H1 (cell line): ENCODE data around the gene SERPINB5. TPM values are rescaled to one million over a fixed set of nuclear protein-coding genes. Genes with fewer than 3 reads are reported as not detected.

Experiments used
- CTCF ChIA-PET: fragments of 300-600 bp; sonication (Branson Sonifier 250); formaldehyde crosslinking; loops from one replicate; lab custom pipeline; 2021; ENCODE audit not compliant: partially characterized antibody; lab: Charles Lee
- POLR2A ChIA-PET: fragments of 300-600 bp; sonication (Branson Sonifier 250); formaldehyde crosslinking; loops from one replicate; lab custom pipeline; 2021; ENCODE audit warnings: inconsistent platforms; ENCODE audit not compliant: partially characterized antibody; lab: Charles Lee
- DNase-seq, 2 experiments: peaks; one replicate each; pipeline versions ENCODE4 v3.0.0 to v3.0.0-alpha.2; 2010 to 2022; ENCODE audit warnings: low spot score in 2 of 2, low read depth in 1 of 2, mixed read lengths in 1 of 2
- FAIRE-seq: peaks from 2 replicates; lab custom pipeline; 2011; peaks lifted over from hg19 to GRCh38; lab: Jason Lieb, UNC
- H2AFZ ChIP-seq: 2 replicates; pipeline ENCODE4 v1.8.1; 2012; ENCODE audit warnings: low read length, inconsistent platforms
- H2AK5ac ChIP-seq: 2 replicates; pipeline ENCODE4 v1.6.1; 2013; ENCODE audit warnings: low read depth, low read length
- H2BK120ac ChIP-seq: replicated peaks from 2 replicates; pipeline ENCODE3; 2013; ENCODE audit warnings: low read depth, low read length, inconsistent platforms
- H2BK12ac ChIP-seq: 2 replicates; pipeline ENCODE4 v1.6.1; 2013; ENCODE audit warnings: low read depth, low read length
- H2BK15ac ChIP-seq: 2 replicates; pipeline ENCODE4 v1.6.1; 2013; ENCODE audit warnings: low read length
- H2BK20ac ChIP-seq: 2 replicates; pipeline ENCODE4 v1.6.1; 2013; ENCODE audit warnings: low read length
- H2BK5ac ChIP-seq: 2 replicates; pipeline ENCODE4 v1.6.1; 2013; ENCODE audit warnings: low read depth, low read length
- H3K14ac ChIP-seq: 2 replicates; pipeline ENCODE4 v1.6.1; 2013; ENCODE audit warnings: inconsistent platforms; ENCODE audit not compliant: insufficient read length
- H3K18ac ChIP-seq: 2 replicates; pipeline ENCODE4 v1.6.1; 2013; ENCODE audit warnings: low read length; ENCODE audit errors: extremely low read depth
- H3K23ac ChIP-seq: 2 replicates; pipeline ENCODE4 v1.6.1; 2013; ENCODE audit warnings: inconsistent platforms; ENCODE audit not compliant: insufficient read length
- H3K23me2 ChIP-seq: 2 replicates; pipeline ENCODE4 v1.6.1; 2013; ENCODE audit warnings: low read depth, low read length
- H3K27ac ChIP-seq: 2 replicates; pipeline ENCODE4 v1.6.1; 2011; ENCODE audit warnings: low read depth, low read length, inconsistent platforms
- H3K27me3 ChIP-seq, 4 experiments: replicated peaks in 1 of 4; 1 replicate in 1 of 4; 2 replicates in 3 of 4; pipeline versions ENCODE4 v1.6.1 to v1.8.1; 2011 to 2013; ENCODE audit warnings: low read length in 3 of 4, mild to moderate bottlenecking in 3 of 4, inconsistent platforms in 2 of 4, mixed read lengths in 2 of 4, moderate library complexity in 1 of 4; ENCODE audit not compliant: control insufficient read depth in 3 of 4, insufficient read depth in 3 of 4; ENCODE audit errors: extremely low read depth in 1 of 4
- H3K36me3 ChIP-seq, 4 experiments: 2 replicates each; pipeline versions ENCODE4 v1.6.1 to v1.8.1; 2011 to 2013; ENCODE audit warnings: mild to moderate bottlenecking in 4 of 4, low read length in 3 of 4, moderate library complexity in 2 of 4, control low read depth in 1 of 4, inconsistent platforms in 1 of 4; ENCODE audit not compliant: insufficient read depth in 4 of 4, control insufficient read depth in 2 of 4
- H3K4ac ChIP-seq: replicated peaks from 2 replicates; pipeline ENCODE3; 2013; ENCODE audit warnings: low read length, low read depth, mixed read lengths, inconsistent platforms; ENCODE audit not compliant: insufficient read length
- H3K4me1 ChIP-seq, 4 experiments: replicated peaks in 1 of 4; 1 replicate in 1 of 4; 2 replicates in 3 of 4; pipeline versions ENCODE4 v1.6.1 to v1.8.1; 2011 to 2013; ENCODE audit warnings: low read length in 3 of 4, inconsistent platforms in 2 of 4, mixed read lengths in 1 of 4; ENCODE audit not compliant: insufficient read depth in 4 of 4, control insufficient read depth in 3 of 4
- H3K4me2 ChIP-seq, 2 experiments: 2 replicates each; pipeline versions ENCODE4 v1.6.1 to v1.8.1; 2011 to 2013; ENCODE audit warnings: low read depth in 2 of 2, low read length in 2 of 2, control low read depth in 1 of 2, inconsistent platforms in 1 of 2, mild to moderate bottlenecking in 1 of 2; ENCODE audit not compliant: insufficient read depth in 1 of 2
- H3K4me3 ChIP-seq, 4 experiments: fragments of 200-600, 300-600 bp in 1 of 4; sonication (generic), shearing (Covaris generic), sonication (Bioruptor Twin) in 1 of 4; 2 replicates each; pipeline versions ENCODE4 v1.5.1 to v1.8.1; 2011 to 2016; ENCODE audit warnings: low read length in 4 of 4, low read depth in 3 of 4, control low read depth in 2 of 4, inconsistent platforms in 2 of 4, mild to moderate bottlenecking in 2 of 4, mixed read lengths in 1 of 4, moderate library complexity in 1 of 4; ENCODE audit not compliant: insufficient read depth in 2 of 4; ENCODE audit errors: extremely low read depth in 1 of 4
- H3K56ac ChIP-seq: replicated peaks from 2 replicates; pipeline ENCODE3; 2013; ENCODE audit warnings: low read depth, mild to moderate bottlenecking, mixed read lengths, low read length, inconsistent platforms; ENCODE audit not compliant: insufficient read length
- H3K79me1 ChIP-seq: 2 replicates; pipeline ENCODE4 v1.6.1; 2013; ENCODE audit warnings: low read depth, low read length, control low read depth
- H3K79me2 ChIP-seq, 2 experiments: 2 replicates each; pipeline versions ENCODE4 v1.6.1 to v1.8.1; 2012 to 2013; ENCODE audit warnings: low read length in 2 of 2, mild to moderate bottlenecking in 2 of 2, inconsistent platforms in 1 of 2; ENCODE audit not compliant: insufficient read depth in 2 of 2, control insufficient read depth in 1 of 2
- H3K9ac ChIP-seq, 4 experiments: replicated peaks in 1 of 4; 1 replicate in 1 of 4; 2 replicates in 3 of 4; pipeline versions ENCODE4 v1.6.1 to v1.8.1; 2011 to 2013; ENCODE audit warnings: low read depth in 3 of 4, low read length in 3 of 4, control low read depth in 2 of 4, mild to moderate bottlenecking in 2 of 4, moderate library complexity in 2 of 4, inconsistent platforms in 1 of 4; ENCODE audit errors: extremely low read depth in 1 of 4
- H3K9me3 ChIP-seq, 2 experiments: 2 replicates each; pipeline versions ENCODE4 v1.6.1 to v1.8.1; 2012 to 2013; ENCODE audit warnings: mild to moderate bottlenecking in 2 of 2, moderate library complexity in 2 of 2, control low read depth in 1 of 2, inconsistent platforms in 1 of 2, low read depth in 1 of 2, low read length in 1 of 2, mixed read lengths in 1 of 2; ENCODE audit not compliant: insufficient read depth in 2 of 2
- H4K20me1 ChIP-seq, 2 experiments: replicated peaks in 1 of 2; 2 replicates each; pipeline versions ENCODE3 to v1.8.1; 2011 to 2013; ENCODE audit warnings: inconsistent platforms in 2 of 2, low read length in 2 of 2, mild to moderate bottlenecking in 1 of 2; ENCODE audit not compliant: insufficient read depth in 2 of 2, control insufficient read depth in 1 of 2
- H4K5ac ChIP-seq: 2 replicates; pipeline ENCODE4 v1.6.1; 2013; ENCODE audit warnings: low read length, low read depth, mixed read lengths, inconsistent platforms; ENCODE audit not compliant: insufficient read length
- H4K8ac ChIP-seq: 2 replicates; pipeline ENCODE4 v1.8.0; 2013; ENCODE audit warnings: mild to moderate bottlenecking, moderate library complexity, low read length, inconsistent platforms; ENCODE audit not compliant: insufficient read depth; ENCODE audit errors: extremely low read depth
- H4K91ac ChIP-seq: replicated peaks from 2 replicates; pipeline ENCODE3; 2013; ENCODE audit warnings: low read length, mixed read lengths, inconsistent platforms; ENCODE audit not compliant: insufficient read length
- ATF3 ChIP-seq: IDR thresholded peaks from 2 replicates; pipeline ENCODE4 v1.6.1; 2011; ENCODE audit warnings: low read depth, mild to moderate bottlenecking, low read length; ENCODE audit not compliant: insufficient read depth
- CBX8 ChIP-seq: fragments of 300-800, 300-1000 bp; sonication (generic); IDR thresholded peaks from 2 replicates; pipeline ENCODE4 v1.7.1; 2016; ENCODE audit warnings: low read depth, low read length, borderline replicate concordance
- CEBPB ChIP-seq: IDR thresholded peaks from 2 replicates; pipeline ENCODE4 v1.6.1; 2012; ENCODE audit warnings: low read depth, low read length
- CREB1 ChIP-seq: IDR thresholded peaks from 2 replicates; pipeline ENCODE4 v1.6.1; 2012; ENCODE audit warnings: inconsistent platforms
- EGR1 ChIP-seq: IDR thresholded peaks from 2 replicates; pipeline ENCODE4 v1.6.1; 2011; ENCODE audit warnings: low read depth, low read length, borderline replicate concordance
- EP300 ChIP-seq, 2 experiments: IDR thresholded peaks; 1 replicate in 1 of 2; 2 replicates in 1 of 2; pipeline ENCODE4 v1.6.1; 2011 to 2012; ENCODE audit warnings: low read depth in 2 of 2, low read length in 2 of 2, mild to moderate bottlenecking in 2 of 2, borderline replicate concordance in 1 of 2, inconsistent platforms in 1 of 2, moderate library complexity in 1 of 2
- GABPA ChIP-seq: IDR thresholded peaks from 2 replicates; pipeline ENCODE4 v1.6.1; 2011; ENCODE audit warnings: mild to moderate bottlenecking, low read length, moderate library complexity, borderline replicate concordance; ENCODE audit not compliant: insufficient read depth
- HDAC6 ChIP-seq: IDR thresholded peaks from one replicate; pipeline ENCODE4 v1.7.1; 2012; ENCODE audit warnings: low read depth, mild to moderate bottlenecking, inconsistent platforms, low read length, moderate library complexity
- KDM5A ChIP-seq: fragments of 200-600 bp; IDR thresholded peaks from 2 replicates; pipeline ENCODE4 v1.7.1; 2012; ENCODE audit warnings: mild to moderate bottlenecking, low read length, inconsistent platforms, mixed read lengths
- MAX ChIP-seq: IDR thresholded peaks from 2 replicates; pipeline ENCODE4 v1.6.1; 2012; ENCODE audit warnings: inconsistent platforms
- SAP30 ChIP-seq: fragments of 300-600 bp; sonication (generic); IDR thresholded peaks from 2 replicates; pipeline ENCODE4 v1.7.1; 2012; ENCODE audit warnings: low read length, moderate library complexity, mild to moderate bottlenecking, inconsistent platforms; ENCODE audit not compliant: insufficient read depth, insufficient replicate concordance
- SUZ12 ChIP-seq: fragments of 200-600 bp; sonication (generic); IDR thresholded peaks from 2 replicates; pipeline ENCODE4 v1.6.1; 2012; ENCODE audit warnings: mild to moderate bottlenecking, inconsistent platforms, low read length, moderate library complexity, mixed read lengths
- TCF12 ChIP-seq: IDR thresholded peaks from 2 replicates; pipeline ENCODE4 v1.6.1; 2011; ENCODE audit warnings: low read depth, mild to moderate bottlenecking, low read length
- ZNF274 ChIP-seq: IDR thresholded peaks from 2 replicates; pipeline ENCODE4 v1.7.0; 2012; ENCODE audit warnings: low read length, borderline replicate concordance; ENCODE audit errors: extremely low read depth
- WGBS, 2 experiments: shearing (Covaris generic) in 1 of 2; methylation state at CpG; one replicate each; pipeline versions ENCODE4 v1.1.6 to v1.1.7; 2013 to 2015; ENCODE audit warnings: low lambda C conversion rate in 2 of 2, mixed read lengths in 2 of 2, inconsistent platforms in 1 of 2, low coverage in 1 of 2, missing lambda C conversion rate in 1 of 2; ENCODE audit not compliant: insufficient replicate concordance in 2 of 2, insufficient coverage in 1 of 2, insufficient read length in 1 of 2; ENCODE audit errors: extremely low coverage in 1 of 2, missing lambda C conversion rate in 1 of 2; 5-methylcytosine and 5-hydroxymethylcytosine counted together
- polyA plus RNA-seq, 7 experiments: library from polyadenylated mRNA; depleted of rRNA in 3 of 7; stranded (reverse) in 5 of 7; unstranded in 2 of 7; fragments of >200 nt in 5 of 7; fragments of 200-250 nt in 2 of 7; gene quantifications; 1 replicate in 5 of 7; 2 replicates in 1 of 7; 4 replicates in 1 of 7; pipeline versions ENCODE4 v1.2.1 to v1.2.3, GENCODE V29; 2011 to 2013; ENCODE audit warnings: missing spikeins in 2 of 7, mixed read lengths in 2 of 7
- total RNA-seq: library from RNA; stranded (reverse); fragmentation: NEBNext Ultra II Directional; extraction: Animal tissue kit (Norgen Biotek cat#: 25700); gene quantifications from 2 replicates; pipeline ENCODE4 v1.2.1, GENCODE V29; 2021

Gene SERPINB5
- total and polyA plus RNA-seq, 2 of the 8 experiments (the other 6 are each of a cell fraction or from before 2014, with no cell fraction given): 0.03 TPM; not detected in 1

- CTCF ChIA-PET: interaction anchor here (1.1 kb wide), 1 partner anchor 378 kb away, joined by 3 read pairs; no protein-coding TSS in a partner anchor
- Histone ChIP-seq H3K23ac (no peak overlapping the region), H2BK120ac (no peak overlapping the region), H2AFZ (no peak overlapping the region), H3K23me2 (no peaks in the 10 kb centered on the region), H3K36me3 (no peaks in the 10 kb centered on the region), H3K9me3 (no peaks in the 10 kb centered on the region), H2BK12ac (no peak overlapping the region), H3K79me2 (no peaks in the 10 kb centered on the region), H4K20me1 (no peaks in the 10 kb centered on the region), H4K8ac (no peak overlapping the region), H4K91ac (no peak overlapping the region), H3K4me1 (no peaks in the 10 kb centered on the region), H3K18ac (no peak overlapping the region), H3K4me3 (no peak overlapping the region), H3K14ac (no peak overlapping the region), H3K9ac (no peak overlapping the region), H2BK20ac (no peak overlapping the region), H4K5ac (no peak overlapping the region), H3K4me2 (no peak overlapping the region), H3K27ac (no peak overlapping the region), H2AK5ac (no peak overlapping the region), H3K56ac (no peak overlapping the region), H3K4ac (no peak overlapping the region), H3K79me1 (no peaks in the 10 kb centered on the region), H2BK15ac (no peak overlapping the region), H3K27me3 (peaks cover 0 to 1% (median 0%) of the 10 kb centered on the region in 4 experiments; a peak in 2 of 7 replicates), H2BK5ac (no peak overlapping the region)
- DNase-seq (no peak), FAIRE-seq (no peak)
- 94% methylated on average over 3 of the region's 3 CpGs; no CpG with 5 or more reads in 1 of the 2 experiments for WGBS, 2 experiments
- POLR2A ChIA-PET: no interaction called here
- no peak for TF ChIP-seq GABPA
- no peak for TF ChIP-seq ZNF274
- no peak for TF ChIP-seq SAP30
- no peak for TF ChIP-seq CEBPB
- TF ChIP-seq MAX: no peak
- TF ChIP-seq TCF12: no peak
- TF ChIP-seq CREB1: no peak
- no peak for TF ChIP-seq EP300 (IDR thresholded peaks at IDR 0.05; ENCODE audit: borderline replicate concordance in 1 of 2, low read depth in 2 of 2, low read length in 2 of 2)
- no peak for TF ChIP-seq SUZ12
- TF ChIP-seq CBX8: no peak
- no peak for TF ChIP-seq EGR1
- no peak for TF ChIP-seq HDAC6
- no peak for TF ChIP-seq KDM5A
- TF ChIP-seq ATF3: no peak
Observed at GRCh38 chr18:63468575-63468974, 8.2 kb upstream of the SERPINB5 start.
